A549 treated with dexamethasone at 1 μM for 4 hours (cell line): ENCODE data around the gene QSOX1. TPM values are rescaled to one million over a fixed set of nuclear protein-coding genes. Genes with fewer than 3 reads are reported as not detected.

Source experiments
- total RNA-seq: library from RNA; stranded (reverse); fragments of 200-300 nt; extraction: Qiagen RNA extraction; gene quantifications from 5 replicates; pipeline ENCODE4 v1.2.3, GENCODE V29; 2022

The QSOX1 gene
- total RNA-seq, result 59.0 to 68.1 TPM (median 67.1 TPM) in 5 replicates

DNA sequence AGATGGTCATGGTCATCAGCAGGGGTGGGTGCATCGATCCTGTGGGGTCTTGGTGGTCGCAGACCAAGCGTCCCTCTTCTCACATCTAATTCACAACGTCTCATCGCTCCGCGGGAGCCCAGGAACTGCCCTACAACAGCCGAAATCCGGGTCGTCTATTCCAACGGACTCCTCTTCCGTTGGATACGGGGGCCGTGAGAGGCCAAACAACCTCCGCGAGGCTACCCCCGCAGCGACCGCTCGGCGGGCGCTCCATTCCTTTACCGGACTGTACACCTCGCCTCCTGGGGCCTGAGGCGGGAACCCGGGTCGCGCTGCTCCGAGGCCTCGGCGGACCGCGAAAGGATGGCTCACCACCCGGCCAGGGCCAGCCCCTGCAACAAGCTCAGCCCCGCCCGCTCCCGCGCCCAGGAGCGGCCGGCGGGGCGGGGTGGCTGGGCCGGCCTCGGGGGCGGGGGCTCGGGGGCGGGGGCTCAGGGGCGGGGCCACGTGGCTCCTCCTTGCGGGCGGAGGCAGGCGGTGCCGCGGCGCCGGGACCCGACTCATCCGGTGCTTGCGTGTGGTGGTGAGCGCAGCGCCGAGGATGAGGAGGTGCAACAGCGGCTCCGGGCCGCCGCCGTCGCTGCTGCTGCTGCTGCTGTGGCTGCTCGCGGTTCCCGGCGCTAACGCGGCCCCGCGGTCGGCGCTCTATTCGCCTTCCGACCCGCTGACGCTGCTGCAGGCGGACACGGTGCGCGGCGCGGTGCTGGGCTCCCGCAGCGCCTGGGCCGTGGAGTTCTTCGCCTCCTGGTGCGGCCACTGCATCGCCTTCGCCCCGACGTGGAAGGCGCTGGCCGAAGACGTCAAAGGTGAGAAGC lies at the start of gene QSOX1:
TSS of gene QSOX1 (plus strand) at position 545 of the 857 bp plus-strand sequence. CDS start at position 584, 39 bp downstream.

GRCh38 chr1:180229483-180230415 lies 75.1 kb downstream of the QSOX1 start, which contains the start of gene LHX4:
TSS of gene LHX4 (plus strand) at chr1:180230264. CDS start at chr1:180230530, 266 bp downstream.

Other genes starting within 250 kb of the QSOX1 start
- gene CEP350, start 200.1 kb upstream of the QSOX1 start, total RNA-seq, result 9.2 to 16.2 TPM (median 13.0 TPM) in 5 replicates
- gene LHX4, start 75.4 kb downstream of the QSOX1 start, total RNA-seq, result 0.24 to 0.41 TPM (median 0.32 TPM) in 5 replicates